ENCODE data around the gene MDK.

DNA sequence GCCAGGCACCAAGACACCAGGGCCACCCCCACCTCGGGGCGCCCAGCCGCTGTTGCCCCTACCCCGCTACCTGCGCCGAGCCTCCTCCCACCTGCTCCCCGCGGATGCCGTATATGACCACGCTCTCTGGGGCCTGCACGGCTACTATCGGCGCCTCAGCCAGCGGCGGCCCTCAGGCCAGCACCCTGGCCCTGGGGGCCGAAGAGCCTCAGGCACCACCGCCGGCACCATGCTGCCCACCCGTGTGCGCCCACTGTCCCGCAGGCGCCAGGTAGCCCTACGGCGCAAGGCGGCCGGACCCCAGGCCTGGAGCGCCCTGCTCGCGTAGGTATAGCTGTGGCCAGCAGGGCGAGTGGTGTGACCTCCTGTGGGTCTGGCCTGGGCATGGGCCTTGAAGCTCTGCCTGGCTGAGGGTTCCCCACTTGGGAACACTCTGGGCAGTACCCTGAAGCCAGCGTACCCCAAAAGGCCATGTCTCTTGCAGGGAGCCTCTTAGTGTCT lies 14.8 kb upstream of the MDK start:
- TF ChIP-seq, protein P1, sequence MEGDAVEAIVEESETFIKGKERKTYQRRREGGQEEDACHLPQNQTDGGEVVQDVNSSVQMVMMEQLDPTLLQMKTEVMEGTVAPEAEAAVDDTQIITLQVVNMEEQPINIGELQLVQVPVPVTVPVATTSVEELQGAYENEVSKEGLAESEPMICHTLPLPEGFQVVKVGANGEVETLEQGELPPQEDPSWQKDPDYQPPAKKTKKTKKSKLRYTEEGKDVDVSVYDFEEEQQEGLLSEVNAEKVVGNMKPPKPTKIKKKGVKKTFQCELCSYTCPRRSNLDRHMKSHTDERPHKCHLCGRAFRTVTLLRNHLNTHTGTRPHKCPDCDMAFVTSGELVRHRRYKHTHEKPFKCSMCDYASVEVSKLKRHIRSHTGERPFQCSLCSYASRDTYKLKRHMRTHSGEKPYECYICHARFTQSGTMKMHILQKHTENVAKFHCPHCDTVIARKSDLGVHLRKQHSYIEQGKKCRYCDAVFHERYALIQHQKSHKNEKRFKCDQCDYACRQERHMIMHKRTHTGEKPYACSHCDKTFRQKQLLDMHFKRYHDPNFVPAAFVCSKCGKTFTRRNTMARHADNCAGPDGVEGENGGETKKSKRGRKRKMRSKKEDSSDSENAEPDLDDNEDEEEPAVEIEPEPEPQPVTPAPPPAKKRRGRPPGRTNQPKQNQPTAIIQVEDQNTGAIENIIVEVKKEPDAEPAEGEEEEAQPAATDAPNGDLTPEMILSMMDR (IDR thresholded peaks at IDR 0.05), result no peak
- no peak for TF ChIP-seq POLR2A (IDR thresholded peaks at IDR 0.05)

All from Peyer's patch (tissue), 4 donors.